Vagina (tissue), 2 donors: ENCODE measurements around the gene PSMG1. TPM values are rescaled to one million over a fixed set of nuclear protein-coding genes. Genes with fewer than 3 reads are reported as not detected.

ENCODE experiments used
- DNase-seq, 2 donors: peaks; one replicate each; pipeline ENCODE4 v3.0.0-alpha.2; 2017; ENCODE audit errors: extremely low spot score in 2 of 2
- H3K27ac ChIP-seq: fragments of 200-600 bp; sonication (generic); one replicate; pipeline ENCODE4 v1.5.1; 2019
- H3K27me3 ChIP-seq: fragments of 200-600 bp; sonication (generic); one replicate; pipeline ENCODE4 v1.5.1; 2019
- H3K36me3 ChIP-seq, 2 donors: fragments of 200-600 bp; sonication (generic); one replicate each; pipeline ENCODE4 v1.5.1; 2017 to 2019
- H3K4me1 ChIP-seq: fragments of 200-600 bp; sonication (generic); one replicate; pipeline ENCODE4 v1.5.1; 2019
- H3K4me3 ChIP-seq, 2 donors: fragments of 200-600 bp; sonication (generic); 1 replicate in 1 of 2; 2 replicates in 1 of 2; pipeline ENCODE4 v1.5.1; 2016 to 2019
- H3K9me3 ChIP-seq: fragments of 200-600 bp; sonication (generic); one replicate; pipeline ENCODE4 v1.5.1; 2019
- POLR2A ChIP-seq, 2 donors: fragments of 450-650 bp; IDR thresholded peaks; one replicate each; pipeline ENCODE4 v1.6.1; 2017; ENCODE audit warnings: antibody characterized with exemption in 2 of 2, mild to moderate bottlenecking in 2 of 2, moderate library complexity in 2 of 2
- POLR2AphosphoS5 ChIP-seq, 2 donors: sonication (generic); formaldehyde crosslinking; IDR thresholded peaks; one replicate each; pipeline ENCODE4 v1.9.0; 2017; ENCODE audit warnings: antibody characterized with exemption in 2 of 2, mild to moderate bottlenecking in 2 of 2, low read depth in 1 of 2; ENCODE audit not compliant: insufficient read depth in 1 of 2
- intact Hi-C: fragments of 100-400 bp; cut with DNase I; formaldehyde crosslinking; loops from one replicate; pipeline ENCODE4 v1.15.1; 2023
- total RNA-seq: library from RNA; depleted of rRNA; stranded (reverse); fragments of >200 nt; gene quantifications from one replicate; pipeline ENCODE4 v1.2.3, GENCODE V29; 2016
- TF ChIP-seq, protein P1 (sequence below), 3 experiments: fragments of 450-650 bp in 2 of 3; fragments of 200-600 bp in 1 of 3; sonication (generic) in 1 of 3; IDR thresholded peaks; one replicate each; pipeline ENCODE4 v1.5.1; 2017 to 2019; ENCODE audit warnings: antibody characterized with exemption in 3 of 3, mild to moderate bottlenecking in 2 of 3, moderate library complexity in 2 of 3

The PSMG1 gene
- total RNA-seq, 1 donor from 2014 or later = 25.3 TPM

GRCh38 chr21:39216290-39216689, 33.0 kb upstream of the PSMG1 start:
- Histone ChIP-seq H3K27me3 (no peaks in the 10 kb centered on the region), H3K36me3 (peaks cover 0 to 19% of the 10 kb centered on the region in 2 donors), H3K9me3 (no peaks in the 10 kb centered on the region), H3K4me3 (no peak overlapping the region), H3K27ac (no peak overlapping the region), H3K4me1 (no peaks in the 10 kb centered on the region)
- intact Hi-C loops = no loop called here
- TF ChIP-seq POLR2AphosphoS5 (IDR thresholded peaks at IDR 0.05; ENCODE audit: insufficient read depth in 1 of 2, low read depth in 1 of 2) (no peak), POLR2A (IDR thresholded peaks at IDR 0.05) (no peak)
- TF ChIP-seq, protein P1, sequence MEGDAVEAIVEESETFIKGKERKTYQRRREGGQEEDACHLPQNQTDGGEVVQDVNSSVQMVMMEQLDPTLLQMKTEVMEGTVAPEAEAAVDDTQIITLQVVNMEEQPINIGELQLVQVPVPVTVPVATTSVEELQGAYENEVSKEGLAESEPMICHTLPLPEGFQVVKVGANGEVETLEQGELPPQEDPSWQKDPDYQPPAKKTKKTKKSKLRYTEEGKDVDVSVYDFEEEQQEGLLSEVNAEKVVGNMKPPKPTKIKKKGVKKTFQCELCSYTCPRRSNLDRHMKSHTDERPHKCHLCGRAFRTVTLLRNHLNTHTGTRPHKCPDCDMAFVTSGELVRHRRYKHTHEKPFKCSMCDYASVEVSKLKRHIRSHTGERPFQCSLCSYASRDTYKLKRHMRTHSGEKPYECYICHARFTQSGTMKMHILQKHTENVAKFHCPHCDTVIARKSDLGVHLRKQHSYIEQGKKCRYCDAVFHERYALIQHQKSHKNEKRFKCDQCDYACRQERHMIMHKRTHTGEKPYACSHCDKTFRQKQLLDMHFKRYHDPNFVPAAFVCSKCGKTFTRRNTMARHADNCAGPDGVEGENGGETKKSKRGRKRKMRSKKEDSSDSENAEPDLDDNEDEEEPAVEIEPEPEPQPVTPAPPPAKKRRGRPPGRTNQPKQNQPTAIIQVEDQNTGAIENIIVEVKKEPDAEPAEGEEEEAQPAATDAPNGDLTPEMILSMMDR (IDR thresholded peaks at IDR 0.05) = no peak
- DNase-seq = no peak

DNA sequence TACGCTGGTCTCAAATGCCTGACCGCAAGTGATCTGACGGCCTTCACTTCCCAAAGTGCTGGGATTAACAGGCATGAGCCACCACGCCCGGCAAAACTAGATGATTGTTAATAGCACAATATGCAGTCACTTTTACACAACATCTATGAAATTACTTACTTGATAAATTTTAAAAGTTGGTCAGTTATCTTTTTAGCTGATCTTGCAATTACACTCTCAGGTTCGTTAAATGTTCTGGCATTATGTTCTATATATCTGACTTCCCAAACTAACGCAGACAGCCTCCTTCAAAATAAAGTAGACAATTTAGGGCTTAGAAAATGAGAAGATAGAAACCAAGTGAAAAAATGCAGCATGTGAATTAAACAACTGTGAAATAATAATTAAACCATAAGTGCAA, 31.8 kb upstream of the PSMG1 start:
- DNase-seq = no peak
- TF ChIP-seq POLR2A (IDR thresholded peaks at IDR 0.05) (no peak), POLR2AphosphoS5 (IDR thresholded peaks at IDR 0.05; ENCODE audit: insufficient read depth in 1 of 2, low read depth in 1 of 2) (no peak)
- TF ChIP-seq, protein P1 (IDR thresholded peaks at IDR 0.05) = no peak
- Histone ChIP-seq H3K36me3 (peaks cover 0 to 24% of the 10 kb centered on the region in 2 donors), H3K9me3 (no peaks in the 10 kb centered on the region), H3K4me1 (no peaks in the 10 kb centered on the region), H3K27me3 (no peaks in the 10 kb centered on the region), H3K27ac (no peak overlapping the region), H3K4me3 (no peak overlapping the region)
- intact Hi-C loops = no loop called here

GRCh38 chr21:39209334-39209688, 26.1 kb upstream of the PSMG1 start:
- Histone ChIP-seq H3K9me3 (no peaks in the 10 kb centered on the region), H3K4me1 (no peaks in the 10 kb centered on the region), H3K4me3 (no peak overlapping the region), H3K36me3 (peaks cover 0 to 46% of the 10 kb centered on the region in 2 donors), H3K27ac (no peak overlapping the region), H3K27me3 (no peaks in the 10 kb centered on the region)
- DNase-seq = no peak
- TF ChIP-seq, protein P1 (IDR thresholded peaks at IDR 0.05) = no peak
- TF ChIP-seq POLR2AphosphoS5 (IDR thresholded peaks at IDR 0.05; ENCODE audit: insufficient read depth in 1 of 2, low read depth in 1 of 2) (no peak), POLR2A (IDR thresholded peaks at IDR 0.05) (no peak)
- intact Hi-C loops = no loop called here

DNA sequence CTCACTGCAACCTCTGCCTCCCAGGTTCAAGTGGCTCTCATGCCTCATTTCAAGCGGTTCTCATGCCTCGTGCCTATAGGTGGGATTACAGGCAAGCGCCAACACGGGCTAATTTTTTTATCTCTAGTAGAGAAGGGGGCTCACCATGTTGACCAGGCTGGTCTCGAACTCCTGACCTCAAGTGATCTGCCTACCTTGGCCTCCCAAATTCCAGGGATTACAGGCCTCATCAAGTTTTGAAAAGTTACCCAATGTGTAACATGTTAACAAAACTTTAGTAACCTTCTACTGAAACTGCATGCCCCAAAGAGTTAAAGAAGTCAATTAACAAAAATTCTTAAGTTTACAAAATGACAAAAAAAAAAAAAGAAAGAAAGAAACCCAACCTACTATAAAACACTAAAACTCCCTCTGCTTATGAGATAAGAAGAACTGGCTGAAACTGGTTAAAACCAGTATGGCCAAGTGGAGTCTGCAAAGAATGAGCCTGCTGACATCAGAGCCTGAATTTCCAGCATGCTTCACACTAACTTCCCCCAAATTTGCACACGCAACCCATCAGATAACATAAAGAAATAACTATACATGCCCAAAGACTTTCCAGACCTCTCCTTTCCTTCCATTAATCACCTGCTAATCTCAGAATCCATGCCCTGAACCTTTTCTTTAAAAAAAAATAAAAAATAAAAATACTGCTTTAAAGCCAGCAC, 25.5 kb upstream of the PSMG1 start:
- H3K27me3 ChIP-seq = no peaks in the 10 kb centered on the region
- no peak overlapping the region for H3K27ac ChIP-seq
- H3K36me3 ChIP-seq = peaks cover 0 to 50% of the 10 kb centered on the region in 2 donors
- no peaks in the 10 kb centered on the region for H3K4me1 ChIP-seq
- intact Hi-C loops = no loop called here
- no peak for DNase-seq
- H3K9me3 ChIP-seq = no peaks in the 10 kb centered on the region
- H3K4me3 ChIP-seq = no peak overlapping the region
- TF ChIP-seq, protein P1 (IDR thresholded peaks at IDR 0.05) = no peak
- TF ChIP-seq POLR2AphosphoS5 (IDR thresholded peaks at IDR 0.05; ENCODE audit: insufficient read depth in 1 of 2, low read depth in 1 of 2) (no peak), POLR2A (IDR thresholded peaks at IDR 0.05) (no peak)

DNA sequence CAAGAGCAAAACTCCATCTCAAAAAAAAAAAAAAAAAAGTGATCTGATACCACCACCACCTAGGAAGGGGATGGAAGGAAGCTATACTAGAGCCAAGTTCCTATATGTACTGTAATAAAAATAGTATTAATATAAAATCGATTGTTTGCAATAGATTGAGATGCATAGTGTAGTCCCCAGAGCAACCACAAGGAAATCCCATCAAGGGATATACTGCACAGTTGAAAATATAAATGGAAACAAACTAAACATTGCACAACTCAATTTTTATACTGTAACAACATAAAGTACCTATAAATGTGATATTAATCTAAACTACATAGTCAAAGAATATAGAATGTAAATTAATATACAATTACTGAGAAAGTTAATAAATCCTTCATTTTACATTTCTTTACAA, 20.9 kb upstream of the PSMG1 start:
- intact Hi-C loops = no loop called here
- H3K27me3 ChIP-seq = no peaks in the 10 kb centered on the region
- no peak overlapping the region for H3K27ac ChIP-seq
- DNase-seq = no peak
- H3K9me3 ChIP-seq = no peaks in the 10 kb centered on the region
- TF ChIP-seq POLR2AphosphoS5 (IDR thresholded peaks at IDR 0.05; ENCODE audit: insufficient read depth in 1 of 2, low read depth in 1 of 2) (no peak), POLR2A (IDR thresholded peaks at IDR 0.05) (no peak)
- TF ChIP-seq, protein P1 (IDR thresholded peaks at IDR 0.05) = no peak
- peaks cover 0 to 71% of the 10 kb centered on the region in 2 donors for H3K36me3 ChIP-seq
- H3K4me3 ChIP-seq = no peak overlapping the region
- no peaks in the 10 kb centered on the region for H3K4me1 ChIP-seq
